ENCODE results near the gene SAFB2.

DNA sequence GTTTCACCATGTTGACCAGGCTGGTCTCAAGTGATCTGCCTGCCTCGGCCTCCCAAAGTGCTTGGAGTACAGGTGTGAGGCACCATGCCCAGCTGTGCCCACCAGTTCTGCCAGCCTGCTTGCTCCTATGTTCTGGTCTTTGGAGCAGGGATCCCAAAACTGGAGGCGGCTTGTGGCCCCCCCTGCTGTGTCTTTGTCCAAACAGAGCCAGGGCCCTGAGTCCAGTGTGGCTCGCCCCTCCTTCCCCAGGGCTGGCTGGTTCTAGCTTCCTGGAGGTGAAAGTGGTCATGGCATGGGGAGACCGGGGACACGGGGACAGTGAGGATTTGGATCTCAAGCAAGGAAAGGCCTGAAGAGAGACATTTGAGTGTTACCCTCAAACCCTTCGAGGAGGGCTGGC, 43.3 kb downstream of the SAFB2 start:
- TF ChIP-seq, protein P1, sequence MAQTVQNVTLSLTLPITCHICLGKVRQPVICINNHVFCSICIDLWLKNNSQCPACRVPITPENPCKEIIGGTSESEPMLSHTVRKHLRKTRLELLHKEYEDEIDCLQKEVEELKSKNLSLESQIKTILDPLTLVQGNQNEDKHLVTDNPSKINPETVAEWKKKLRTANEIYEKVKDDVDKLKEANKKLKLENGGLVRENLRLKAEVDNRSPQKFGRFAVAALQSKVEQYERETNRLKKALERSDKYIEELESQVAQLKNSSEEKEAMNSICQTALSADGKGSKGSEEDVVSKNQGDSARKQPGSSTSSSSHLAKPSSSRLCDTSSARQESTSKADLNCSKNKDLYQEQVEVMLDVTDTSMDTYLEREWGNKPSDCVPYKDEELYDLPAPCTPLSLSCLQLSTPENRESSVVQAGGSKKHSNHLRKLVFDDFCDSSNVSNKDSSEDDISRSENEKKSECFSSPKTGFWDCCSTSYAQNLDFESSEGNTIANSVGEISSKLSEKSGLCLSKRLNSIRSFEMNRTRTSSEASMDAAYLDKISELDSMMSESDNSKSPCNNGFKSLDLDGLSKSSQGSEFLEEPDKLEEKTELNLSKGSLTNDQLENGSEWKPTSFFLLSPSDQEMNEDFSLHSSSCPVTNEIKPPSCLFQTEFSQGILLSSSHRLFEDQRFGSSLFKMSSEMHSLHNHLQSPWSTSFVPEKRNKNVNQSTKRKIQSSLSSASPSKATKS (CRISPR knock-in tag; IDR thresholded peaks at IDR 0.05): no peak
- TF ChIP-seq, protein P2, sequence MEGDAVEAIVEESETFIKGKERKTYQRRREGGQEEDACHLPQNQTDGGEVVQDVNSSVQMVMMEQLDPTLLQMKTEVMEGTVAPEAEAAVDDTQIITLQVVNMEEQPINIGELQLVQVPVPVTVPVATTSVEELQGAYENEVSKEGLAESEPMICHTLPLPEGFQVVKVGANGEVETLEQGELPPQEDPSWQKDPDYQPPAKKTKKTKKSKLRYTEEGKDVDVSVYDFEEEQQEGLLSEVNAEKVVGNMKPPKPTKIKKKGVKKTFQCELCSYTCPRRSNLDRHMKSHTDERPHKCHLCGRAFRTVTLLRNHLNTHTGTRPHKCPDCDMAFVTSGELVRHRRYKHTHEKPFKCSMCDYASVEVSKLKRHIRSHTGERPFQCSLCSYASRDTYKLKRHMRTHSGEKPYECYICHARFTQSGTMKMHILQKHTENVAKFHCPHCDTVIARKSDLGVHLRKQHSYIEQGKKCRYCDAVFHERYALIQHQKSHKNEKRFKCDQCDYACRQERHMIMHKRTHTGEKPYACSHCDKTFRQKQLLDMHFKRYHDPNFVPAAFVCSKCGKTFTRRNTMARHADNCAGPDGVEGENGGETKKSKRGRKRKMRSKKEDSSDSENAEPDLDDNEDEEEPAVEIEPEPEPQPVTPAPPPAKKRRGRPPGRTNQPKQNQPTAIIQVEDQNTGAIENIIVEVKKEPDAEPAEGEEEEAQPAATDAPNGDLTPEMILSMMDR (CRISPR knock-in tag; IDR thresholded peaks at IDR 0.05): no peak
- TF ChIP-seq, protein P3, sequence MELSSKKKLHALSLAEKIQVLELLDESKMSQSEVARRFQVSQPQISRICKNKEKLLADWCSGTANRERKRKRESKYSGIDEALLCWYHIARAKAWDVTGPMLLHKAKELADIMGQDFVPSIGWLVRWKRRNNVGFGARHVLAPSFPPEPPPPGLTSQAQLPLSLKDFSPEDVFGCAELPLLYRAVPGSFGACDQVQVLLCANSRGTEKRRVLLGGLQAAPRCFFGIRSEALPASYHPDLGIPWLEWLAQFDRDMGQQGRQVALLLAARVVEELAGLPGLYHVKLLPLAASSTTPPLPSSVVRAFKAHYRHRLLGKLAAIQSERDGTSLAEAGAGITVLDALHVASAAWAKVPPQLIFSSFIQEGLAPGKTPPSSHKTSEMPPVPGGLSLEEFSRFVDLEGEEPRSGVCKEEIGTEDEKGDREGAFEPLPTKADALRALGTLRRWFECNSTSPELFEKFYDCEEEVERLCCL (CRISPR knock-in tag; IDR thresholded peaks at IDR 0.05; ENCODE audit: borderline replicate concordance): no peak
- no peak for TF ChIP-seq RFX5 (IDR thresholded peaks at IDR 0.05; ENCODE audit: low read depth, low read length)
- TF ChIP-seq ZNF337 (CRISPR knock-in tag; IDR thresholded peaks at IDR 0.05; ENCODE audit: borderline replicate concordance, low read depth): no peak
- TF ChIP-seq NCOA1 (CRISPR knock-in tag; IDR thresholded peaks at IDR 0.05): no peak
- no peak for TF ChIP-seq SIX4 (CRISPR knock-in tag; IDR thresholded peaks at IDR 0.05)
- no peak for TF ChIP-seq ZBTB38 (CRISPR knock-in tag; IDR thresholded peaks at IDR 0.05)
- TF ChIP-seq SMARCE1 (IDR thresholded peaks at IDR 0.05; ENCODE audit: borderline replicate concordance): no peak
- TF ChIP-seq ZNF124 (CRISPR knock-in tag; IDR thresholded peaks at IDR 0.05): no peak
- no peak for TF ChIP-seq CEBPG (CRISPR knock-in tag; IDR thresholded peaks at IDR 0.05)
